HG02970 (cell line): ENCODE measurements around the gene THRB.
"Not testable (repeated sequence)": the region's sequence is repeated elsewhere in the genome, so short reads cannot be mapped to it uniquely, and the experiment has no call there.

ENCODE experiments used
- ATAC-seq: cut with Tn5 transposase; IDR thresholded peaks from one replicate; pipeline ENCODE4 v1.9.1; 2021; ENCODE audit warnings: mild to moderate bottlenecking, moderate library complexity, moderate number of reproducible peaks; ENCODE audit not compliant: unreplicated experiment, low FRiP score

THRB gene

GRCh38 chr3:24136624-24137310, 357.9 kb downstream of the THRB start:
- ATAC-seq = no peak

DNA sequence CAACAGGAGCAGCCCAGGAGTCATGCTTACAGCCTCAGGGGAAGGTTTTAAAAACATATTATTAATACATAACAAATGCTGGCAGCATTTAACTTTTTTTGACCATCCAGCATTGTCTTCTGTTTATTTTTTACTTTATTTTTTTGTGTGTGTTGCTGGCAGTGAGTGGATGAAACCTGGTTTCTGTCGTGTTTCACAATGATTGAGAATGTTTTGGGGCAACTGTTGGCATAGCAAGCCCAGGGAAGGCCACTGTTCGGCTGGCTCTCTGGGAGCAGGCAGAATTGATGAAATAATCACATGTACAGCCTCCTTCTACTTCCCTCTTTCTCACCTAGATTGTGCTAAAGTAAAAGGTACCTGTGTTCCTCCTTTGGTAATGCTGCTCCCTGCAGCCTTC, 359.4 kb downstream of the THRB start:
- no peak for ATAC-seq

DNA sequence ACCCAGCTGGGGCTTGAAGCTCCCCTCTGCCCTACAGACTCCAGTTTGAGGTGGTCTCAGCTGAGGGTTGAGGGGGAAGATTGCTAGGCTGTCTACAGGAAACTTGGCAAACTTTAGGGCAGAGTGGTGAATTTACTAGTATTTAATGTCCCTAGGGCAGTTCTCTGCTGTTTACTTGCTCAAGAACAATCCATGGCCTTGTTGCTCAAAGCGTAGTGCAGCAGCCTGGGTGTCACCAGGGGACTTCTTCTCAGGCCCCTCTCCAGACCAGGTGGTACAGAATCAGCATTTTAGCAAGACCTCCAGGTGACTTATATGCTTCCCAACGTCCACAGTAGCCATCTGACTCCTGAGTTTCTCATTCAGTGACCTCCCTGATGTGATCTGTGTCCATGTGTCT, 360.7 kb downstream of the THRB start:
- ATAC-seq = no peak

- no peak for ATAC-seq
Observed at GRCh38 chr3:24133436-24133835, 361.2 kb downstream of the THRB start.

DNA sequence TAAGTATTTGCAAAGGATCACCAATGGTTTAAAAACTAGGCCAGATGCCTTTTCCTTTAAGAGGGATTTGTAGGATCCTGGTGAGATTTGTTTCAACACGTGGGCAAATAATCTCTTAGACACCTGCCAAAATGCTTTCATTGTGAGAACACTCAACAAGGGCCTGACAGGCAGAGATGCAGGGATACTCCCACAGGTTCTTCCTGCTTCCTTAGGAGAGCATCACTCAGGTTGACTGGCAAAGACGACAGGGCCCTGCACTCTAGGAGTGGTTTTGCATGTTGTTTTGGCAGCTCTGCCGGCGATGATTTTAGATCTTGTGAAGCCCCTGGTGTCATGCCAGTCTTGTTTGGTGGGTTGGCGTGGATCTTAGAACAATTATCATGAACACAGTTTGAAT, 365.1 kb downstream of the THRB start:
- no peak for ATAC-seq

DNA sequence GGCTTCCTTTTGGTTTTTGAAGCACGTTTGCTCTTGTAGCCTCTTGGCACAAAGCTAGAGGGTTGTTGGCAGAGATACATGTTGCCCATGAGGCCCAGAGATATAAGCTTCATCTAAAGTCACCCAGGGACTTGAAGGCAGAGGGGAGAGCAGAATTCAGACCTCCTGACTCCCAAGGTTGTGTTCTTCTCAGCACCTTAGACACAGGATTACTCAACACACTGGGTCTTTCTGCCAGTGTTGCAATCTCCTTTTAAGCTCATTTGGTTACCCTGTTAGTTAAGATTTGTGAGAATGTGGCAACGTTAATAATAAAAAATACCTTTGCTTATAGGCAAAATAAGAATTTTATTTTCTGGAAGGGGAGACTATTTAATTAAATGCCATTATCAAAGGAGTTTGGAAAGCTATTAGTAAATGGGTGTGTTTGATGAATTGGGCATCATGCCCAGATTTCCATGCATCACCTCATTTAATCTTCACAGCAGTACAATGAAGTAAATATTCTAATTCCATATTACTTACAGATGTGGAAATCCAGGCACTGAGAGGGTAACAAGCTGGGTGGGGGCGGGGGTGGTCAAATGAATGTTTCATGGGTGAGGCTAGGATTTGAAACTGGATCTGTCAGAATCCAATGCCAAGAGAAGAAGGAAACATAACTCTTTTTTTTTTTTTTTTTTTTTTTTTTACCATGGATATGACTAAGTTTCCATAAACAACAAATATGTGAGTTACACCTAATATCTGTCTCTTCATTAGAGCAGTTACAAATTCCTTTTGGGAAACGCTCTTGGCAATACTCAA, 366.2 kb downstream of the THRB start:
- ATAC-seq = no peak

DNA sequence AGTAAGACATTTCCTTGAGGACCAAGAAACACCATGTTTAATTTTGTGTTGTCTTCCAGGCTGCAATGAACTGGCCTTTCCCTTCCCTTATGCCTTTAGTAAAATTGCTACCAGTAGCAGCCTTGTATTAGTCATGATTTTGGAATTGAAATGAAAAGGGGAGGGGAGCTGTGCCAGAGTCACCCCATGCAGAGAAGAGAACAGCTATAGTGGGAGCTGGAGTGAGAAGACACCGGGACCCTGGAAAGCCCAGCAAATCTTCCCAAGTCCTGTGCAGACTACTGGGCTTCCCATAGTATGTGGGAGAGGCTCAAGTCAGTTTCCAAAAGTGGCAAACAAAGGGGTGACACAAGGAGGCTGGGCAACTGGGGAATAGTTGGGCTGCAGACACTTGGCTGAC, 371.1 kb downstream of the THRB start:
- no peak for ATAC-seq

DNA sequence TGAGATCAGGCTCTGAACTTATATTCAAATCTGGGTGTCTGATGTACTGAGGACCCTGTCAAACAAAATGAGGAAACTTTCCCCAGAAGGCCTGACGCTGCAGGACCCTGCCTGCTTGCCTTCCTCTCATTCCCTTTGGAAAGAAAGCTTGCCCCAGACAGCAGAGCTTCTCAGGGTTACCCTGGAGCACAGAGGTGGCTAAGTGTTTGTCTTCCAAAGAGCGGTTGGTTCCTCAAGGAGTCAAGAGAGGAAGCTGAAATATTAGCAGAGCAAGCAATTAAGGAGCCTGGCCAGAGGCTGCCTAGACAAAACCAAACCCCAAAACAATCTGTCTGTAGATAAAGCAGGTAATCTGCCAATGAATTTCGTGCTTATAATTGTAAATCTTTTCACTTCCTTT, 374.2 kb downstream of the THRB start:
- no peak for ATAC-seq

GRCh38 chr3:24119321-24119751, 375.3 kb downstream of the THRB start:
- ATAC-seq = no peak

GRCh38 chr3:24117508-24117907, 377.1 kb downstream of the THRB start:
- no peak for ATAC-seq

DNA sequence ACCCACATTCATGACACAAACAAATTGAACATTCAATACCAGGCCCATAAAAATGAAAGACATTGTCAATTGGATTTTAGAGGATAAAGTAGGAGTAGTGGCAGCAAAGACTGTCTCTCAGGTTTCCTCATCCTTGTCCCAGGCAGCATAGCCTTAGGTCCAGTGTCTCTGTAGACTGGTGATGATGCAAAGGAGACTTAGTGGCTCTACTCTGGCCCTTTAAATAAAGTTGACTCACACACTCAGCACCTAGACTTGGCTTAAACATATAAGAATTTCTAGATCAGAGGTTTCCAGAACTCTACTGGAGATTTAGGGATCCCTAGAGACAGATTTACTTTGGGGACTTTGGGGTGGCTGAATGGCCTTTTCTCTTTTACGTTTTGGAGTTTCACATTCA, 382.9 kb downstream of the THRB start:
- no peak for ATAC-seq

DNA sequence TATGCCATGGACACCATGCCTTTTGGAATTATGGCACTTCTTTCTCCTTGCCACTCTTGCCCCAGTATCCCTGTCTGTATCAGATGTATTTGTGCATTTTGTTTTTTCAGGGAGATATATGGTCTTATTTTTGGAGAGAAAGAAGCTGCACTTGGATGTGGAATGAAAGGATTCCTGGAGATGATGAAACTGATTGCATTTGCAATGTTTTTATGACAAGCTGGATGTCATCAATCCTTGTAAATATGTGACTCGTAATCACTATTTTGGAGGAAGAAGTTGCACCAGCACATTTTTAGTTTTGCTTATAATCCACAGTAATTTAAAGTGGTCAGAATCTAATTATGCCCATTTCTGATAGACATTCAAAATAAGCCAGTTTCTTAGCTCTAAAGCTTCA, 384.6 kb downstream of the THRB start:
- no peak for ATAC-seq

- ATAC-seq = no peak
Observed at GRCh38 chr3:24101676-24102168, 392.9 kb downstream of the THRB start.

DNA sequence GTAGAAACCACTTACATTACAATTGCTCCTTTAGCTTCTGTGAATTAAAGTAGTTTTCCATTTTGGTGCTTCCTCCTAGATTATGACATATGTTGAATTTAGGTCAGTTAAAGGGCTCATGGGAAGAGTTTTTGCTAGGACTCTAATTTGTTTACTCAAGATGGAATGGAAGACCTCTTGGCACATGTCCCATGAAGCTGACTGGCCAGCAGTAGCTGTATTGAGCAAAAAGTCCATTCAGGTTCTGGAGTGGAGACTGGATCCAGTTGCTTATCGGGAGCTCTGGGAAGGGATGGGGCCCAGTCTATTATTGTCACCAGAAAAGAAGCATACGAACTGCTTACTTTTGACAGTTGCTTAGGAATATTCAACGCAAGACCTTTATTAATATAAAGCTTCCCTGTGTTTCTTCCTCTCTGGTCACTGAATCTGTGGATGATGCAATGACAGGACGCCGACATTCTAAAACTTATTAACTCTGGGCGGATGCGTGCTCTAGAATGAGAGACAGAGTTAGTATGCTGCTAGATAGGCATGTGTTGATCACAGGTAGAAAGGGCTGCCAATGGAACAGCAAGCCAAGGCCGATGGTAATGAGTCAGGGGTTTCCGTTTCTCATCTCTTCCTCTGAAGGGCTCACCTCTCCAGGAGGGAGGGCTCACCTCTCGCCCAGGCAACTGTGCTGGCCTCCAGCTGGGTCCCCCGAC, 393.8 kb downstream of the THRB start:
- ATAC-seq = no peak

GRCh38 chr3:24096695-24097290, 397.9 kb downstream of the THRB start:
- ATAC-seq = no peak

- ATAC-seq = no peak
Observed at GRCh38 chr3:24096271-24096670, 398.4 kb downstream of the THRB start.

DNA sequence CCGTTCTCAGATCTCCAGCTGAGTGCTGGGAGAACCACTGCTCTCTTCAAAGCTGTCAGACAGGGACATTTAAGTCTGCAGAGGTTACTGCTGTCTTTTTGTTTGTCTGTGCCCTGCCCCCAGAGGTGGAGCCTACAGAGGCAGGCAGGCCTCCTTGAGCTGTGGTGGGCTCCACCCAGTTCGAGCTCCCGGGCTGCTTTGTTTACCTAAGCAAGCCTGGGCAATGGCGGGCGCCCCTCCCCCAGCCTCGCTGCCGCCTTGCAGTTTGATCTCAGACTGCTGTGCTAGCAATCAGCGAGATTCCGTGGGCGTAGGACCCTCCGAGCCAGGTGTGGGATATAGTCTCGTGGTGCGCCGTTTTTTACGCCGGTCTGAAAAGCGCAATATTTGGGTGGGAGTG, 399.8 kb downstream of the THRB start:
- ATAC-seq = not testable (repeated sequence)

GRCh38 chr3:24088782-24089181, 405.9 kb downstream of the THRB start:
- ATAC-seq = no peak

DNA sequence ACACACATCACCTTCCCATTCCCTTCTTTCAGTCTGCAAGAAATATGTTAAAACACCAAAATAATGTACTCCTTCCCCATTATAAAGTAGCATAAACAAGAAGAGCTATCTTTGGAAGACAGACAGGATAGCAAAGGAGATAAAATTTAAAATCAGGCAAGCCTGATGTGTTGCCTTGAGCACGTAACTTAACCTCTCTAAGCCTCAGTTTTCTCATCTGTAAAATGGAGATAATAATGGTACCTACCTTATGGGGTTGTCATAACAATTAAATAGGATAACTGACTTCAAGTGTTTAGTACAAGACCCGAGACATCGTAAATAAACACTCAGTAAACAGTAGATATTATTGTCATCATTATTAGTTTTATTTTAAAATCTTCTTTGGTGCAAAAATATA, 407.2 kb downstream of the THRB start:
- ATAC-seq = no peak

DNA sequence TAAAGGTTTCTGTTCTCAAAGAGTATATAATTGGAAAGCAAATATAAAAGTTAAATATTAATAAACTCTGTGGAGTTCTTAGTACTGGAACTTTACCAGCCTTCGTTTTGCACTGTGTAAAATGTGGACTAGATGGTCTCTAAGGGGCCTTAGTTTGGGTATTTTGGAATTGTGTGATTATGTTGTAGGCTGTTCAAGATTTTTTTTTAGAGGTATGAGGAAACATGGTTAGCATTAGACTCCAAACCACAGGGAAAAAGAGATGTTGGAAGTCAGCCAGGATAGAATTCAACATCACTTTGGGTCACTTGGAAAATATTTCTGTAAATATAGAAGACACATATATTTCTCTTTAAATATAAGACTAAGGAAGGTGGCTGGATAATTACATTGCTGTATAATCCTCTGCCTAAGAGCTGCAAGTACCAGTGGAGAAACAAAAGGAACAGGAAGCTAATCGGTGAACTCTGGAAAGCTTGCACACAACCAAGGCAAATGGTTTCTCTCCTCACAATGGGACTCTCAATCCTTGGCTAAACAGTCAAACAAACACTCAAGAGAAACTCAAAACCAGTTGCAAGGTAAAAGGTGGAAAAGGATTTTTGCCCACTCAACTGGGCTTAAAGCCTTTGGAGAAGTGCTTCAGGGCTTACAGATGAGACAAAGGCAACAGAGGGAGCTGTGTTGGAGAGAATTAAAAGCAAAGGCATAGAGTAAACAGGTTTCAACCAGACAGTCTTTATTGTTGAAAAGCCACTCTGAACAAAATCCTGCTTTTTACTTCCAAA, 407.8 kb downstream of the THRB start:
- no peak for ATAC-seq
